Measurements from ENCODE around the gene RAD21L1.

The RAD21L1 gene

DNA sequence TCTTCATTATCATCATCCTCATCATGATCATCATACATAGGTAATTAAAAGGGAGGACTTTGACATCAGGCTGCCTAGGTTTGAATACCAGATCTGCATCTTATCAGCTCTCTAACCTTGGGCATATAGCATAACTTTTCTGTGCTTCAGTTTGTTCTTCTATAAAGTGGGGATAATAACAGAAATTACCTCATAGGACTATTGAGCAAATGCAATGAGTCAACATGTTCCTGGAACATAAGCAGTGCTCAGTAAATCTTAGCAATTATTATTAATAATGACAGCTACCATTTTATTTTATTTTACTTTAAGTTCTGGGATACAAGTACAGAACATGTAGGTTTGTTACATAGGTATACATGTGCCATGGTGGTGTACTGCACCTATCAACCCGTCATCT, 15.3 kb upstream of the RAD21L1 start:
- Histone ChIP-seq H3K79me1 (ENCODE audit: low read depth, low read length) (no peaks in the 10 kb centered on the region), H3K4me3 (ENCODE audit: low read length in 2 of 2) (no peak overlapping the region), H3K4ac (ENCODE audit: low read length) (no peak overlapping the region), H2AK5ac (ENCODE audit: low read depth, low read length) (no peak overlapping the region), H2AFZ (ENCODE audit: low read length) (no peak overlapping the region), H3K23ac (ENCODE audit: low read depth, low read length, poor library complexity) (no peak overlapping the region), H4K8ac (ENCODE audit: low read depth, low read length) (no peak overlapping the region), H2BK5ac (ENCODE audit: low read length) (no peak overlapping the region), H3K27ac (replicated peaks; ENCODE audit: low read length) (no peak overlapping the region), H3K4me1 (ENCODE audit: control insufficient read depth in 2 of 2, insufficient read depth in 1 of 2, low read depth in 1 of 2, low read length in 2 of 2) (no peaks in the 10 kb centered on the region), H3K14ac (ENCODE audit: low read length) (no peak overlapping the region), H3K9ac (ENCODE audit: low read depth, low read length, poor library complexity) (no peak overlapping the region), H2BK12ac (ENCODE audit: low read length) (no peak overlapping the region), H4K91ac (ENCODE audit: low read depth, low read length, poor library complexity) (no peak overlapping the region), H2BK15ac (ENCODE audit: low read length) (no peak overlapping the region), H3K4me2 (ENCODE audit: insufficient read depth, low read length, poor library complexity, severe bottlenecking) (no peak overlapping the region), H3K18ac (ENCODE audit: low read length) (no peak overlapping the region), H3K27me3 (ENCODE audit: control insufficient read depth in 3 of 3, insufficient read depth in 3 of 3, low read depth in 1 of 3, low read length in 3 of 3) (peaks cover 0 to 60% (median 2%) of the 10 kb centered on the region in 3 experiments), H2BK120ac (ENCODE audit: low read depth, low read length) (no peak overlapping the region), H3K36me3 (replicated peaks in 1 of 2; ENCODE audit: control insufficient read depth in 2 of 2, insufficient read depth in 2 of 2, low read length in 2 of 2) (no peaks in the 10 kb centered on the region), H3K9me3 (replicated peaks in 1 of 2; ENCODE audit: control insufficient read depth in 2 of 2, insufficient read depth in 1 of 2, low read depth in 1 of 2, low read length in 2 of 2) (no peaks in the 10 kb centered on the region)
- DNase-seq (ENCODE audit: low spot score) = no peak
- WGBS, 2 donors (ENCODE audit: extremely low coverage in 2 of 2, insufficient read length in 2 of 2, insufficient replicate concordance in 1 of 2) = no CpG with 5 or more reads among the region's 1 CpG

DNA sequence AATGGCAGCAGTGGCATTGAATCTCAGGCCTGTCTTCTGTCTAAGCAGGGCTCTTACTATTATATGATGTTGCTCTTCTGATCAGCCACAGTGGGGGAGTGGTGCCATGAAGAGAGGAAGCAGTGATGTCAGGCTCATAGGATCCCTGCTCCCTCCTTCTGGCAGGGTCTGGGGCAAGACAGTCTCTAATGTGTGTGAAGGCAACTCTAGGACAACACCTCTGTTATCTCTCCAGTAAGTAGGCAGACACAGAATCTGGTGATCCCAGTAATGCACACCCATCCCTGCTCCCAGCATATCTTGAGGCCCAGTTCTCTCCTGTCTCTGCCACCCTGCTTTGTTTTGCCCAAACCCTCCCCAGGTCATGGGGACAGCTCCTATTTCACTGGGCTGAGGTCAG, 13.8 kb upstream of the RAD21L1 start:
- Histone ChIP-seq H3K23ac (ENCODE audit: low read depth, low read length, poor library complexity) (no peak overlapping the region), H2AK5ac (ENCODE audit: low read depth, low read length) (no peak overlapping the region), H3K18ac (ENCODE audit: low read length) (no peak overlapping the region), H3K4me3 (ENCODE audit: low read length in 2 of 2) (no peak overlapping the region), H3K4me2 (ENCODE audit: insufficient read depth, low read length, poor library complexity, severe bottlenecking) (no peak overlapping the region), H2AFZ (ENCODE audit: low read length) (no peak overlapping the region), H2BK12ac (ENCODE audit: low read length) (no peak overlapping the region), H3K27ac (replicated peaks; ENCODE audit: low read length) (no peak overlapping the region), H3K27me3 (ENCODE audit: control insufficient read depth in 3 of 3, insufficient read depth in 3 of 3, low read depth in 1 of 3, low read length in 3 of 3) (peaks cover 0 to 60% (median 2%) of the 10 kb centered on the region in 3 experiments), H3K14ac (ENCODE audit: low read length) (no peak overlapping the region), H3K36me3 (replicated peaks in 1 of 2; ENCODE audit: control insufficient read depth in 2 of 2, insufficient read depth in 2 of 2, low read length in 2 of 2) (no peaks in the 10 kb centered on the region), H2BK5ac (ENCODE audit: low read length) (no peak overlapping the region), H3K9ac (ENCODE audit: low read depth, low read length, poor library complexity) (no peak overlapping the region), H3K9me3 (replicated peaks in 1 of 2; ENCODE audit: control insufficient read depth in 2 of 2, insufficient read depth in 1 of 2, low read depth in 1 of 2, low read length in 2 of 2) (no peaks in the 10 kb centered on the region), H4K91ac (ENCODE audit: low read depth, low read length, poor library complexity) (no peak overlapping the region), H2BK120ac (ENCODE audit: low read depth, low read length) (no peak overlapping the region), H3K4me1 (ENCODE audit: control insufficient read depth in 2 of 2, insufficient read depth in 1 of 2, low read depth in 1 of 2, low read length in 2 of 2) (no peaks in the 10 kb centered on the region), H3K79me1 (ENCODE audit: low read depth, low read length) (no peaks in the 10 kb centered on the region), H4K8ac (ENCODE audit: low read depth, low read length) (no peak overlapping the region), H3K4ac (ENCODE audit: low read length) (no peak overlapping the region), H2BK15ac (ENCODE audit: low read length) (no peak overlapping the region)
- DNase-seq (ENCODE audit: low spot score) = no peak

DNA sequence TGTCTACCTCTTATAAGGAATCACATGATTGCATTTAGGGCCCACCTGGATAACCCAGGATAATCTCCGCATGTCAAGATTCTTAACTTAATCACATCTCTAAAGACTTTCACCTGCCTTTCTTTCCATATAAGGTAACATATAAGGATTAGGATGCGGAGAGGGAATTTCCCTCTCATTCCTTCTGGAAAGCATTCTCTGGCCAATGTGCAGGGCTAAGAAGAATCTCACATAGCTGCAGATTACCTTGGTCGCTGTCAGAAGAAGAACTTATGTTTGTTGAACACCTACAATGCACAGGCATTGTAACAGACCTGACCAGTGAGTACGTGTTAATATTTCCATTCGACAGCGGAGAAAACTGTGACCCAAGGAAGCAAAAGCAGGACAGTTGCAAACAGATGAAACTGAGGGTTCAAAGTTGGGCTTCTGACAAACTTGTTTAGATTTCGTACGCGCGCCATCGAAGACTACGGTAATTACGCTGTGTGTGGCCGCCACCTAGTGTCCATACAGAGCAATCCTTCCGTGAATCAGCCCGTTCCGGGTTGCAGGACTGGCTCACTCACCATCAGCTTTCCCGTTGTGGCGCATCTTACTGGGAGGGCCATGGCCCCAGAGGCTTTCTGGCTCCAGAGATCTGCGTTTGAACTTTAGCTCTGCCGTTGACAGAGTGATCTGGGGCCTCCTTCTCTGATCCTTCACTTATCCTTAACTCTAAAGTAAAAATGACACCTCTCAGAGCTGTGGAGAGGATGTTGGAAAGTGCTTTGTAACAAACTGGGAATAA, 13.0 kb upstream of the RAD21L1 start:
- Histone ChIP-seq H2AK5ac (ENCODE audit: low read depth, low read length) (no peak overlapping the region), H3K4me3 (ENCODE audit: low read length in 2 of 2) (no peak overlapping the region), H2BK120ac (ENCODE audit: low read depth, low read length) (no peak overlapping the region), H3K14ac (ENCODE audit: low read length) (no peak overlapping the region), H3K23ac (ENCODE audit: low read depth, low read length, poor library complexity) (no peak overlapping the region), H3K27ac (replicated peaks; ENCODE audit: low read length) (no peak overlapping the region), H3K9ac (ENCODE audit: low read depth, low read length, poor library complexity) (no peak overlapping the region), H4K8ac (ENCODE audit: low read depth, low read length) (no peak overlapping the region), H4K91ac (ENCODE audit: low read depth, low read length, poor library complexity) (no peak overlapping the region), H2BK5ac (ENCODE audit: low read length) (no peak overlapping the region), H3K36me3 (replicated peaks in 1 of 2; ENCODE audit: control insufficient read depth in 2 of 2, insufficient read depth in 2 of 2, low read length in 2 of 2) (no peaks in the 10 kb centered on the region), H3K4me2 (ENCODE audit: insufficient read depth, low read length, poor library complexity, severe bottlenecking) (peak overlapping the region; percentile 20), H2AFZ (ENCODE audit: low read length) (peak overlapping the region; percentile 47), H2BK12ac (ENCODE audit: low read length) (no peak overlapping the region), H3K4ac (ENCODE audit: low read length) (no peak overlapping the region), H3K18ac (ENCODE audit: low read length) (no peak overlapping the region), H3K9me3 (replicated peaks in 1 of 2; ENCODE audit: control insufficient read depth in 2 of 2, insufficient read depth in 1 of 2, low read depth in 1 of 2, low read length in 2 of 2) (no peaks in the 10 kb centered on the region), H2BK15ac (ENCODE audit: low read length) (no peak overlapping the region), H3K27me3 (ENCODE audit: control insufficient read depth in 3 of 3, insufficient read depth in 3 of 3, low read depth in 1 of 3, low read length in 3 of 3) (peaks cover 0 to 53% (median 2%) of the 10 kb centered on the region in 3 experiments), H3K4me1 (ENCODE audit: control insufficient read depth in 2 of 2, insufficient read depth in 1 of 2, low read depth in 1 of 2, low read length in 2 of 2) (no peaks in the 10 kb centered on the region), H3K79me1 (ENCODE audit: low read depth, low read length) (no peaks in the 10 kb centered on the region)
- peak; percentile 64 for DNase-seq (ENCODE audit: low spot score)
- WGBS, 2 donors (ENCODE audit: extremely low coverage in 2 of 2, insufficient read length in 2 of 2, insufficient replicate concordance in 1 of 2) = no CpG with 5 or more reads among the region's 21 CpGs

DNA sequence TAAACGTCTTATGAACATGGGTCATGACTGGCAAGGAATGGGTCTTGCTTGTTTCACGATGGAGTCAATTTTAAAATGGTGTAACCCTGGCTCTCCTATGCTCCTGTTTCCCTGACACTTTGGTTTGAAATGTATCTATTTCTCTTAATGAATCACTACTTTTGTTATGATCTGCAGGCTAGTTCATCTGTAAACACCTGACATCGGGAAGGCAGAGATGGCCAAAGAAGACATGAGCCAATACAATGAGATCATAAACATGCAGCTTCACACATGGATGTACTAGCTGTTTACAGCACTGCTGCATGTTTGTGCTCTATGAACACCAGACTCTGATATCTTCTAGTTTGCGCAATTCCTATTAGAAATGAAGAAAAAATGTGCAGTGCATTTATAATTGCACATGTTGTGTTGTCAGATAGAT, 11.0 kb upstream of the RAD21L1 start:
- Histone ChIP-seq H3K23ac (ENCODE audit: low read depth, low read length, poor library complexity) (no peak overlapping the region), H3K36me3 (replicated peaks in 1 of 2; ENCODE audit: control insufficient read depth in 2 of 2, insufficient read depth in 2 of 2, low read length in 2 of 2) (no peaks in the 10 kb centered on the region), H2AFZ (ENCODE audit: low read length) (no peak overlapping the region), H4K8ac (ENCODE audit: low read depth, low read length) (no peak overlapping the region), H2BK5ac (ENCODE audit: low read length) (no peak overlapping the region), H2BK15ac (ENCODE audit: low read length) (no peak overlapping the region), H2BK120ac (ENCODE audit: low read depth, low read length) (no peak overlapping the region), H2BK12ac (ENCODE audit: low read length) (no peak overlapping the region), H3K27ac (replicated peaks; ENCODE audit: low read length) (no peak overlapping the region), H3K4ac (ENCODE audit: low read length) (no peak overlapping the region), H3K27me3 (ENCODE audit: control insufficient read depth in 3 of 3, insufficient read depth in 3 of 3, low read depth in 1 of 3, low read length in 3 of 3) (peaks cover 0 to 35% (median 2%) of the 10 kb centered on the region in 3 experiments), H3K9ac (ENCODE audit: low read depth, low read length, poor library complexity) (no peak overlapping the region), H3K18ac (ENCODE audit: low read length) (no peak overlapping the region), H3K9me3 (replicated peaks in 1 of 2; ENCODE audit: control insufficient read depth in 2 of 2, insufficient read depth in 1 of 2, low read depth in 1 of 2, low read length in 2 of 2) (no peaks in the 10 kb centered on the region), H4K91ac (ENCODE audit: low read depth, low read length, poor library complexity) (no peak overlapping the region), H3K79me1 (ENCODE audit: low read depth, low read length) (no peaks in the 10 kb centered on the region), H3K4me3 (ENCODE audit: low read length in 2 of 2) (no peak overlapping the region), H3K4me1 (ENCODE audit: control insufficient read depth in 2 of 2, insufficient read depth in 1 of 2, low read depth in 1 of 2, low read length in 2 of 2) (no peaks in the 10 kb centered on the region), H3K14ac (ENCODE audit: low read length) (no peak overlapping the region), H3K4me2 (ENCODE audit: insufficient read depth, low read length, poor library complexity, severe bottlenecking) (no peak overlapping the region), H2AK5ac (ENCODE audit: low read depth, low read length) (no peak overlapping the region)
- no CpG with 5 or more reads among the region's 4 CpGs for WGBS, 2 donors (ENCODE audit: extremely low coverage in 2 of 2, insufficient read length in 2 of 2, insufficient replicate concordance in 1 of 2)
- DNase-seq (ENCODE audit: low spot score) = no peak

All from neuronal stem cell (in vitro differentiated cells).